Tibial nerve (tissue), 4 donors: Measurements from ENCODE around the gene PLCL2. TPM values are rescaled to one million over a fixed set of nuclear protein-coding genes. Genes with fewer than 3 reads are reported as not detected.
A peak's percentile ranks its signal among the peaks of the same experiment; 100 is the strongest.

Source experiments
- DNase-seq, 2 donors: peaks; one replicate each; pipeline ENCODE4 v3.0.0-alpha.2; 2019; ENCODE audit warnings: low spot score in 2 of 2
- H3K27ac ChIP-seq, 4 donors: fragments of 200-600 bp; sonication (generic) in 3 of 4; one replicate each; pipeline ENCODE4 v1.5.1; 2017 to 2019; ENCODE audit warnings: mild to moderate bottlenecking in 1 of 4
- H3K27me3 ChIP-seq, 2 donors: fragments of 200-600 bp; sonication (generic) in 1 of 2; one replicate each; pipeline versions ENCODE4 v1.5.1 to v1.6.0; 2017 to 2019
- H3K36me3 ChIP-seq, 3 donors: fragments of 200-600 bp; sonication (generic); one replicate each; pipeline ENCODE4 v1.5.1; 2018 to 2019
- H3K4me1 ChIP-seq, 4 donors: fragments of 200-600 bp; sonication (generic) in 3 of 4; one replicate each; pipeline ENCODE4 v1.5.1; 2017 to 2019
- H3K4me3 ChIP-seq, 4 donors: fragments of 200-600 bp; sonication (generic) in 3 of 4; one replicate each; pipeline ENCODE4 v1.5.1; 2017 to 2019; ENCODE audit warnings: mild to moderate bottlenecking in 1 of 4, moderate library complexity in 1 of 4
- H3K9me3 ChIP-seq, 4 donors: fragments of 200-600 bp; sonication (generic) in 3 of 4; one replicate each; pipeline ENCODE4 v1.5.1; 2017 to 2019
- CTCF ChIP-seq, 5 experiments: fragments of 200-600 bp in 3 of 5; fragments of 450-650 bp in 2 of 5; sonication (generic) in 3 of 5; IDR thresholded peaks; one replicate each; pipeline ENCODE4 v1.5.1; 2016 to 2019; ENCODE audit warnings: antibody characterized with exemption in 5 of 5, mild to moderate bottlenecking in 3 of 5, moderate library complexity in 2 of 5
- EP300 ChIP-seq, 2 donors: sonication (generic); formaldehyde crosslinking; IDR thresholded peaks; one replicate each; pipeline ENCODE4 v1.6.1; 2017; ENCODE audit warnings: antibody characterized with exemption in 2 of 2, mild to moderate bottlenecking in 1 of 2
- POLR2A ChIP-seq, 2 donors: fragments of 450-650 bp; IDR thresholded peaks; one replicate each; pipeline ENCODE4 v1.6.1; 2017; ENCODE audit warnings: antibody characterized with exemption in 2 of 2, mild to moderate bottlenecking in 2 of 2, moderate library complexity in 2 of 2
- WGBS, 2 donors: methylation state at CpG; one replicate each; pipeline ENCODE4 v1.1.5; 2018; 5-methylcytosine and 5-hydroxymethylcytosine counted together
- total RNA-seq, 4 donors: library from RNA; depleted of rRNA; stranded (reverse); fragments of >200 nt; gene quantifications; one replicate each; pipeline ENCODE4 v1.1.0, GENCODE V29; 2016

Gene PLCL2
- total RNA-seq = 10 to 100 TPM; 17.7 to 39.3 (median 29.0) TPM

GRCh38 chr3:16884748-16885592 lies at the start of gene PLCL2:
Gene PLCL2, plus strand, starts transcription at chr3:16884955. Its CDS starts 85 bp downstream, at chr3:16885040.
- Histone ChIP-seq H3K27ac (peak within 1 kb of the TSS; percentile 87 to 96 (median 96)), H3K9me3 (no peaks in the 10 kb centered on the region), H3K4me1 (peaks cover 2 to 55% (median 17%) of the 10 kb centered on the region in 4 donors), H3K36me3 (no peaks in the 10 kb centered on the region), H3K4me3 (peak within 1 kb of the TSS; percentile 73 to 95 (median 90)), H3K27me3 (no peaks in the 10 kb centered on the region)
- 1% methylated on average over 53 to 87 of the region's 87 CpGs for WGBS, 2 donors
- peak; percentile 16 to 35 for DNase-seq
- TF ChIP-seq CTCF (IDR thresholded peaks at IDR 0.05) (no peak), EP300 (IDR thresholded peaks at IDR 0.05) (peak in 1 of 2 donors; percentile 20)

- Histone ChIP-seq H3K36me3 (no peaks in the 10 kb centered on the region), H3K4me3 (no peak overlapping the region), H3K27me3 (no peaks in the 10 kb centered on the region), H3K27ac (peak overlapping the region in 1 of 4 donors; percentile 16), H3K9me3 (no peaks in the 10 kb centered on the region), H3K4me1 (peaks cover 0 to 5% (median 0%) of the 10 kb centered on the region in 4 donors)
- 29 to 42% methylated on average over 4 of the region's 4 CpGs for WGBS, 2 donors
- no peak for DNase-seq
- no peak for TF ChIP-seq POLR2A (IDR thresholded peaks at IDR 0.05)
Measured at GRCh38 chr3:16836505-16837237, 48.1 kb upstream of the PLCL2 start.

- Histone ChIP-seq H3K27ac (no peak overlapping the region), H3K4me1 (peaks cover 0 to 8% (median 2%) of the 10 kb centered on the region in 4 donors), H3K4me3 (no peak overlapping the region), H3K36me3 (no peaks in the 10 kb centered on the region), H3K27me3 (no peaks in the 10 kb centered on the region), H3K9me3 (no peaks in the 10 kb centered on the region)
- no peak for TF ChIP-seq EP300 (IDR thresholded peaks at IDR 0.05)
- TF ChIP-seq CTCF (IDR thresholded peaks at IDR 0.05) = no peak
- TF ChIP-seq POLR2A (IDR thresholded peaks at IDR 0.05) = no peak
- no peak for DNase-seq
- WGBS, 2 donors = 81 to 86% methylated on average over 7 of the region's 7 CpGs
Measured at GRCh38 chr3:16837602-16838001, 47.2 kb upstream of the PLCL2 start.

GRCh38 chr3:16838561-16838960 lies 46.2 kb upstream of the PLCL2 start:
- H3K36me3 ChIP-seq = no peaks in the 10 kb centered on the region
- no peak overlapping the region for H3K4me3 ChIP-seq
- H3K4me1 ChIP-seq = peaks cover 0 to 11% (median 4%) of the 10 kb centered on the region in 4 donors
- WGBS, 2 donors = 55 to 70% methylated on average over 1 of the region's 1 CpG
- DNase-seq = no peak
- H3K27ac ChIP-seq = no peak overlapping the region
- no peak for TF ChIP-seq EP300 (IDR thresholded peaks at IDR 0.05)
- no peak for TF ChIP-seq POLR2A (IDR thresholded peaks at IDR 0.05)
- no peak for TF ChIP-seq CTCF (IDR thresholded peaks at IDR 0.05)
- no peaks in the 10 kb centered on the region for H3K9me3 ChIP-seq
- H3K27me3 ChIP-seq = no peaks in the 10 kb centered on the region

- Histone ChIP-seq H3K9me3 (no peaks in the 10 kb centered on the region), H3K4me3 (no peak overlapping the region), H3K27me3 (no peaks in the 10 kb centered on the region), H3K27ac (no peak overlapping the region), H3K36me3 (no peaks in the 10 kb centered on the region), H3K4me1 (peaks cover 0 to 11% (median 4%) of the 10 kb centered on the region in 4 donors)
- 82 to 84% methylated on average over 10 of the region's 10 CpGs for WGBS, 2 donors
- DNase-seq = no peak
- no peak for TF ChIP-seq CTCF (IDR thresholded peaks at IDR 0.05)
- TF ChIP-seq EP300 (IDR thresholded peaks at IDR 0.05) = no peak
- TF ChIP-seq POLR2A (IDR thresholded peaks at IDR 0.05) = no peak
Measured at GRCh38 chr3:16839271-16840100, 45.3 kb upstream of the PLCL2 start.
